ENCODE measurements around the gene LRP3.
A peak's percentile ranks its signal among the peaks of the same experiment; 100 is the strongest.

The LRP3 gene

GRCh38 chr19:33156334-33156733 is 37.8 kb upstream of the LRP3 start:
- no peak for DNase-seq (ENCODE audit: low read depth)
- no peak for TF ChIP-seq MYC (IDR thresholded peaks at IDR 0.05; ENCODE audit: low read depth, low read length)
- TF ChIP-seq MAX (IDR thresholded peaks at IDR 0.05; ENCODE audit: low read depth, low read length) = no peak
- no peak for TF ChIP-seq CTCF (IDR thresholded peaks at IDR 0.05; ENCODE audit: low read depth, low read length)
- no peak for TF ChIP-seq POLR2A (IDR thresholded peaks at IDR 0.05; ENCODE audit: extremely low read depth, insufficient read length)
- H3K4me3 ChIP-seq (ENCODE audit: low read depth, low read length) = no peak overlapping the region

- peak; percentile 51 for DNase-seq (ENCODE audit: low read depth)
- no peak for TF ChIP-seq POLR2A (IDR thresholded peaks at IDR 0.05; ENCODE audit: extremely low read depth, insufficient read length)
- TF ChIP-seq MAX (IDR thresholded peaks at IDR 0.05; ENCODE audit: low read depth, low read length) = no peak
- TF ChIP-seq CTCF (IDR thresholded peaks at IDR 0.05; ENCODE audit: low read depth, low read length) = no peak
- no peak for TF ChIP-seq MYC (IDR thresholded peaks at IDR 0.05; ENCODE audit: low read depth, low read length)
- no peak overlapping the region for H3K4me3 ChIP-seq (ENCODE audit: low read depth, low read length)
Measured at GRCh38 chr19:33157906-33158305, 36.2 kb upstream of the LRP3 start.

GRCh38 chr19:33158365-33158764 is 35.8 kb upstream of the LRP3 start:
- no peak for DNase-seq (ENCODE audit: low read depth)
- no peak overlapping the region for H3K4me3 ChIP-seq (ENCODE audit: low read depth, low read length)
- TF ChIP-seq MAX (IDR thresholded peaks at IDR 0.05; ENCODE audit: low read depth, low read length) = no peak
- no peak for TF ChIP-seq POLR2A (IDR thresholded peaks at IDR 0.05; ENCODE audit: extremely low read depth, insufficient read length)
- no peak for TF ChIP-seq MYC (IDR thresholded peaks at IDR 0.05; ENCODE audit: low read depth, low read length)
- TF ChIP-seq CTCF (IDR thresholded peaks at IDR 0.05; ENCODE audit: low read depth, low read length) = no peak

- no peak for TF ChIP-seq MAX (IDR thresholded peaks at IDR 0.05; ENCODE audit: low read depth, low read length)
- no peak for TF ChIP-seq POLR2A (IDR thresholded peaks at IDR 0.05; ENCODE audit: extremely low read depth, insufficient read length)
- no peak for TF ChIP-seq CTCF (IDR thresholded peaks at IDR 0.05; ENCODE audit: low read depth, low read length)
- no peak for TF ChIP-seq MYC (IDR thresholded peaks at IDR 0.05; ENCODE audit: low read depth, low read length)
- H3K4me3 ChIP-seq (ENCODE audit: low read depth, low read length) = no peak overlapping the region
- DNase-seq (ENCODE audit: low read depth) = no peak
Measured at GRCh38 chr19:33159149-33159548, 35.0 kb upstream of the LRP3 start.

GRCh38 chr19:33159893-33160292 is 34.2 kb upstream of the LRP3 start:
- DNase-seq (ENCODE audit: low read depth) = no peak
- no peak overlapping the region for H3K4me3 ChIP-seq (ENCODE audit: low read depth, low read length)

More at GRCh38 chr19:33159893-33160292, 34.2 kb upstream of the LRP3 start:
- TF ChIP-seq MAX (IDR thresholded peaks at IDR 0.05; ENCODE audit: low read depth, low read length) (no peak), POLR2A (IDR thresholded peaks at IDR 0.05; ENCODE audit: extremely low read depth, insufficient read length) (no peak), MYC (IDR thresholded peaks at IDR 0.05; ENCODE audit: low read depth, low read length) (no peak), CTCF (IDR thresholded peaks at IDR 0.05; ENCODE audit: low read depth, low read length) (no peak)
